ENCODE measurements around the gene UMOD. TPM values are rescaled to one million over a fixed set of nuclear protein-coding genes. Genes with fewer than 3 reads are reported as not detected.

UMOD gene
- total and polyA plus RNA-seq, 9 of the 15 experiments (the other 6 are each of a cell fraction or from before 2014, with no cell fraction given), result not detected

DNA sequence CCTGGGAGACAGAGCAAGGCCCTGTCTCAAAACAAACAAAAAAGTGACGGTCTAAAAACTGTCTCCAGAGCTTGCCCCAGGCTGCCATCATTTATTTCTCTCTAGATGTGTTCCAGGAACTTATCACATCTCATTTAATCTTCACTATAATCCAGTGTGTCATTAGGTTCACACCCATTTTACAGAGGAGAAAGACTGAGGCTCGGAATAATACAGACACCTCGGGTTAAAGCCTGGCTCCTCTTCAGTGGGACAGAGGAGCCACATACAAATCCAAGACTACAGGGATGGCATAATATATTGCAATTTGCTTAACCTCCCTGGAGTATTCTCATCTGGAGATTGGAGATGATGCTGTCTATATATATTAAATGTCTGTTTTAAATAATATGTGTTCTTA is 46.1 kb upstream of the UMOD start:
- WGBS (ENCODE audit: insufficient coverage, low coverage, missing lambda C conversion rate), result 0% methylated on average over 3 of the region's 3 CpGs
- Histone ChIP-seq H3K4me2 (ENCODE audit: insufficient read depth, low read length) (no peak overlapping the region), H3K27ac (ENCODE audit: extremely low read depth, low read depth, low read length) (no peak overlapping the region), H3K36me3 (ENCODE audit: control insufficient read depth, insufficient read depth, low read length) (no peaks in the 10 kb centered on the region), H3K27me3 (ENCODE audit: control insufficient read depth in 2 of 2, insufficient read depth in 2 of 2, low read length in 2 of 2) (peaks cover 0 to 27% of the 10 kb centered on the region in 2 experiments; a peak in 3 of 5 replicates), H3K4me3 (no peak overlapping the region), H3K9me3 (replicated peaks; ENCODE audit: control insufficient read depth, insufficient read depth, low read depth, low read length) (no peaks in the 10 kb centered on the region), H3K79me2 (ENCODE audit: control insufficient read depth, insufficient read depth, low read length) (no peaks in the 10 kb centered on the region), H3K4me1 (replicated peaks in 1 of 2; ENCODE audit: control insufficient read depth in 2 of 2, insufficient read depth in 2 of 2, low read length in 2 of 2) (no peaks in the 10 kb centered on the region), H3K9ac (ENCODE audit: insufficient read depth in 1 of 2, low read depth in 2 of 2, low read length in 2 of 2) (no peak overlapping the region), H2AFZ (ENCODE audit: low read depth, low read length) (no peak overlapping the region), H4K20me1 (replicated peaks; ENCODE audit: control insufficient read depth, insufficient read depth, low read length) (peaks cover 4% of the 10 kb centered on the region; the same call in 1 of the 2 replicates), H3K9me1 (ENCODE audit: control insufficient read depth, insufficient read depth, low read length) (no peaks in the 10 kb centered on the region)
- in situ Hi-C loops (cut with MboI), result no loop called here
- intact Hi-C loops (cut with micrococcal nuclease), result no loop called here
- ChIA-PET POLR2A (interaction anchor here (0.8 kb wide), 1 partner anchor 67 kb away, joined by 3 read pairs; no protein-coding TSS in a partner anchor), CTCF (ENCODE audit: low intra/inter-chr PET ratio) (no interaction called here)
- FAIRE-seq (no peak), ATAC-seq (no peak), DNase-seq (ENCODE audit: extremely low read depth in 1 of 4, low spot score in 3 of 4) (no peak)
- no peak for TF ChIP-seq CGGBP1 (CRISPR knock-in tag; IDR thresholded peaks at IDR 0.05)
- TF ChIP-seq KDM1A (IDR thresholded peaks at IDR 0.05), result 0 out of 4 replicates have a peak, but pooled peaks of 1 of the 2 experiments have one; percentile 8
- TF ChIP-seq RBM25 (IDR thresholded peaks at IDR 0.05; ENCODE audit: low read depth, low read length, severe bottlenecking), result peak; percentile 85
- no peak for TF ChIP-seq MEF2D (tag; conservative IDR thresholded peaks at IDR 0.05; ENCODE audit: low read depth)
- TF ChIP-seq NFIX (CRISPR knock-in tag; IDR thresholded peaks at IDR 0.05; ENCODE audit: low read depth), result no peak
- no TSS peak for BruUV-seq (replicated peaks)
